ENCODE results near the gene RTTN.

Gene RTTN

DNA sequence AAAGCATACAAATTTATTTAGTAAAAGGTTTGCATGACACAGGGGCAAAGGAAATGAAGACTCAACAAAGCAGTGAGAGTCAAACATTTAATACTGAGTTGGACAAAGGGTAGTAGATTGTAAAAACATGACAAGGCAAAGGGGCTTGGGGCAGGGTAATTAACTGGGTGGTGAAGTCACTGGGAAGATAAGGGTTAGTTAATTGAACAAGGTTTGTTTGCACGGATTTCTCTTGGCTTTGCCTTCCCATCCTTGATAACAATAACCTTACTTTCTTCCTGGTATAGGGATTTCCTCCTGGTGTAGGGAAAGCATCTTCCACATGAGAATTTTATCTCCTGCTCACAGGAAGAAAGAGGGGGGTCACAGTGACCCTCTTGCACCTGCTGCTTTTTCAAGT, 26.8 kb upstream of the RTTN start:
- no peak for TF ChIP-seq EZH2phosphoT487 (IDR thresholded peaks at IDR 0.05; ENCODE audit: borderline replicate concordance)
- TF ChIP-seq, protein P1, sequence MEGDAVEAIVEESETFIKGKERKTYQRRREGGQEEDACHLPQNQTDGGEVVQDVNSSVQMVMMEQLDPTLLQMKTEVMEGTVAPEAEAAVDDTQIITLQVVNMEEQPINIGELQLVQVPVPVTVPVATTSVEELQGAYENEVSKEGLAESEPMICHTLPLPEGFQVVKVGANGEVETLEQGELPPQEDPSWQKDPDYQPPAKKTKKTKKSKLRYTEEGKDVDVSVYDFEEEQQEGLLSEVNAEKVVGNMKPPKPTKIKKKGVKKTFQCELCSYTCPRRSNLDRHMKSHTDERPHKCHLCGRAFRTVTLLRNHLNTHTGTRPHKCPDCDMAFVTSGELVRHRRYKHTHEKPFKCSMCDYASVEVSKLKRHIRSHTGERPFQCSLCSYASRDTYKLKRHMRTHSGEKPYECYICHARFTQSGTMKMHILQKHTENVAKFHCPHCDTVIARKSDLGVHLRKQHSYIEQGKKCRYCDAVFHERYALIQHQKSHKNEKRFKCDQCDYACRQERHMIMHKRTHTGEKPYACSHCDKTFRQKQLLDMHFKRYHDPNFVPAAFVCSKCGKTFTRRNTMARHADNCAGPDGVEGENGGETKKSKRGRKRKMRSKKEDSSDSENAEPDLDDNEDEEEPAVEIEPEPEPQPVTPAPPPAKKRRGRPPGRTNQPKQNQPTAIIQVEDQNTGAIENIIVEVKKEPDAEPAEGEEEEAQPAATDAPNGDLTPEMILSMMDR (conservative IDR thresholded peaks at IDR 0.05; ENCODE audit: low read length): no peak
- H3K27me3 ChIP-seq (ENCODE audit: insufficient read depth, low read length, poor library complexity, severe bottlenecking): no peaks in the 10 kb centered on the region
- no peaks in the 10 kb centered on the region for H3K36me3 ChIP-seq (ENCODE audit: insufficient read depth, low read length)
- H3K79me2 ChIP-seq (ENCODE audit: insufficient read depth, low read length): no peaks in the 10 kb centered on the region
- no peaks in the 10 kb centered on the region for H4K20me1 ChIP-seq (ENCODE audit: insufficient read depth, low read length, poor library complexity, severe bottlenecking)
- no peak overlapping the region for H3K4me2 ChIP-seq (ENCODE audit: low read depth, low read length, poor library complexity, severe bottlenecking)
- peaks cover 2% of the 10 kb centered on the region; the same call in 1 of the 2 replicates for H3K9me3 ChIP-seq (ENCODE audit: insufficient read depth, low read depth, low read length)
- H3K4me1 ChIP-seq (ENCODE audit: insufficient read depth, low read length, poor library complexity, severe bottlenecking): no peaks in the 10 kb centered on the region
- H3K4me3 ChIP-seq (ENCODE audit: low read length, poor library complexity, severe bottlenecking): no peak overlapping the region
- no peaks in the 10 kb centered on the region for H3F3A ChIP-seq (ENCODE audit: low read depth)
- no peaks in the 10 kb centered on the region for H3K9me2 ChIP-seq (replicated peaks; ENCODE audit: low read depth, low read length)
- H3K9ac ChIP-seq (ENCODE audit: low read depth, low read length, poor library complexity, severe bottlenecking): no peak overlapping the region
- no peak overlapping the region for H2AFZ ChIP-seq (ENCODE audit: low read length)

- Histone ChIP-seq H3K79me2 (ENCODE audit: insufficient read depth, low read length) (no peaks in the 10 kb centered on the region), H3K4me3 (ENCODE audit: low read length, poor library complexity, severe bottlenecking) (no peak overlapping the region), H3F3A (ENCODE audit: low read depth) (no peaks in the 10 kb centered on the region), H3K9me3 (ENCODE audit: insufficient read depth, low read depth, low read length) (peaks cover 2% of the 10 kb centered on the region; the same call in 1 of the 2 replicates), H2AFZ (ENCODE audit: low read length) (no peak overlapping the region), H4K20me1 (ENCODE audit: insufficient read depth, low read length, poor library complexity, severe bottlenecking) (no peaks in the 10 kb centered on the region), H3K36me3 (ENCODE audit: insufficient read depth, low read length) (no peaks in the 10 kb centered on the region), H3K9ac (ENCODE audit: low read depth, low read length, poor library complexity, severe bottlenecking) (no peak overlapping the region), H3K27me3 (ENCODE audit: insufficient read depth, low read length, poor library complexity, severe bottlenecking) (no peaks in the 10 kb centered on the region), H3K4me2 (ENCODE audit: low read depth, low read length, poor library complexity, severe bottlenecking) (no peak overlapping the region), H3K9me2 (replicated peaks; ENCODE audit: low read depth, low read length) (no peaks in the 10 kb centered on the region), H3K4me1 (ENCODE audit: insufficient read depth, low read length, poor library complexity, severe bottlenecking) (no peaks in the 10 kb centered on the region)
- TF ChIP-seq EZH2phosphoT487 (IDR thresholded peaks at IDR 0.05; ENCODE audit: borderline replicate concordance): no peak
- TF ChIP-seq, protein P1 (conservative IDR thresholded peaks at IDR 0.05; ENCODE audit: low read length): no peak
Measured at GRCh38 chr18:70229639-70230038, 24.2 kb upstream of the RTTN start.

DNA sequence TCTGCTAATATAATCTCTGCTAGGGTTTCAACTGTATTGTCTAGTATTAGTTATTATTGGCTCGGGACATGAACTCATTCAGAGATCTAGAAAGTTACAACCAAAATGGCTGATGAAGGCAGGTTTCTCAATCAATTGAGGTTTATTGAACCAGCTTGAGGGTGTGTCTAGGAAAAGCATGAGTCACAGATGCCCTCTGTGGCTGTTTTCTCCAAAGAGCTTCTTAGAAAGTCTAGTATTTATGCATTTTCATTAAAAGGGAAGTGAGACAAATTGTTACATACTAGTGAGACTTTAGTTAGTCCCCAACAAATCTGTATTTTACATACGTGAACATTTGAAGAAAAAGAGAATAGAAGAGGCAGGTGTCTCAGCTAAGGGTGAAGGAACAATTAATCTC, 23.0 kb upstream of the RTTN start:
- Histone ChIP-seq H2AFZ (ENCODE audit: low read length) (no peak overlapping the region), H3K9me2 (replicated peaks; ENCODE audit: low read depth, low read length) (no peaks in the 10 kb centered on the region), H3K36me3 (ENCODE audit: insufficient read depth, low read length) (no peaks in the 10 kb centered on the region), H3K4me3 (ENCODE audit: low read length, poor library complexity, severe bottlenecking) (no peak overlapping the region), H3K9ac (ENCODE audit: low read depth, low read length, poor library complexity, severe bottlenecking) (no peak overlapping the region), H3K4me2 (ENCODE audit: low read depth, low read length, poor library complexity, severe bottlenecking) (no peak overlapping the region), H3K27me3 (ENCODE audit: insufficient read depth, low read length, poor library complexity, severe bottlenecking) (no peaks in the 10 kb centered on the region), H4K20me1 (ENCODE audit: insufficient read depth, low read length, poor library complexity, severe bottlenecking) (no peaks in the 10 kb centered on the region), H3K4me1 (ENCODE audit: insufficient read depth, low read length, poor library complexity, severe bottlenecking) (no peaks in the 10 kb centered on the region), H3K9me3 (ENCODE audit: insufficient read depth, low read depth, low read length) (peaks cover 2% of the 10 kb centered on the region; the same call in 1 of the 2 replicates), H3F3A (ENCODE audit: low read depth) (no peaks in the 10 kb centered on the region), H3K79me2 (ENCODE audit: insufficient read depth, low read length) (no peaks in the 10 kb centered on the region)
- TF ChIP-seq, protein P1 (conservative IDR thresholded peaks at IDR 0.05; ENCODE audit: low read length): no peak
- TF ChIP-seq EZH2phosphoT487 (IDR thresholded peaks at IDR 0.05; ENCODE audit: borderline replicate concordance): no peak
